ENCODE data around the gene NDN. TPM values are rescaled to one million over a fixed set of nuclear protein-coding genes. Genes with fewer than 3 reads are reported as not detected.
"Not testable (repeated sequence)": the region's sequence is repeated elsewhere in the genome, so short reads cannot be mapped to it uniquely, and the experiment has no call there.

Gene NDN
- polyA plus RNA-seq, 3 donors, result 0.56 to 4.3 (median 0.56) TPM

DNA sequence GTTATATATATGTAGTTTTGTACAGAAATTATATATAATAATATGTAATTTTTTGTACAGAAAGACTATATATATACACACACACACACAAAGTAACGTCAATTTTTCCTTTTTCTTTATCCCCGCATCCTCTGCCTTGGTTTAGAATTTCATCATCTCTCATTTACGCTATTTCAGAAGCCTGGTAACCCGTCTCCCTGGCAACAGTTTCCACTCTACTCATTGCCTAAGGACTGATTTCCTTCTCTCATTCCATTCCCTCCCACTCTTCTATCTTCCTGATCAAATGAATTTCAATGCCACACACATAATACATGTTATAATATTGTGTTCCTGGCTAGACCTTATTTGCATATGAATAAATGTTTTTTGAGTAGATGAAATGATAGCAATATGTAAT, 47.8 kb upstream of the NDN start:
- peaks cover 0 to 9% of the 10 kb centered on the region in 2 donors for H3K9me3 ChIP-seq (replicated peaks in 1 of 2; ENCODE audit: control insufficient read depth in 1 of 2, insufficient read depth in 1 of 2, low read length in 2 of 2)
- H3K4me3 ChIP-seq (replicated peaks in 1 of 3; ENCODE audit: low read depth in 2 of 3, low read length in 3 of 3), result no peak overlapping the region
- Mint-ChIP-seq H3K4me3 (no peak overlapping the region), H3K27ac (no peak overlapping the region), H3K27me3 (ENCODE audit: low read depth in 3 of 3) (peaks cover 0 to under 1% (median 0%) of the 10 kb centered on the region in 3 donors), H3K9me3 (peaks cover 2 to 20% (median 13%) of the 10 kb centered on the region in 7 donors), H3K36me3 (no peaks in the 10 kb centered on the region), H3K4me1 (no peaks in the 10 kb centered on the region)
- no peaks in the 10 kb centered on the region for H3K4me1 ChIP-seq (ENCODE audit: control insufficient read depth in 1 of 2, insufficient read depth in 2 of 2, low read length in 2 of 2)
- H3K36me3 ChIP-seq (replicated peaks in 1 of 2; ENCODE audit: control insufficient read depth in 1 of 2, insufficient read depth in 2 of 2, low read length in 2 of 2), result no peaks in the 10 kb centered on the region
- no peaks in the 10 kb centered on the region for H3K27me3 ChIP-seq (ENCODE audit: control insufficient read depth in 2 of 2, insufficient read depth in 2 of 2, low read length in 2 of 2)
- H3K4me2 ChIP-seq (replicated peaks; ENCODE audit: extremely low read depth, low read length, poor library complexity, severe bottlenecking), result no peak overlapping the region
- TF ChIP-seq, protein P1, sequence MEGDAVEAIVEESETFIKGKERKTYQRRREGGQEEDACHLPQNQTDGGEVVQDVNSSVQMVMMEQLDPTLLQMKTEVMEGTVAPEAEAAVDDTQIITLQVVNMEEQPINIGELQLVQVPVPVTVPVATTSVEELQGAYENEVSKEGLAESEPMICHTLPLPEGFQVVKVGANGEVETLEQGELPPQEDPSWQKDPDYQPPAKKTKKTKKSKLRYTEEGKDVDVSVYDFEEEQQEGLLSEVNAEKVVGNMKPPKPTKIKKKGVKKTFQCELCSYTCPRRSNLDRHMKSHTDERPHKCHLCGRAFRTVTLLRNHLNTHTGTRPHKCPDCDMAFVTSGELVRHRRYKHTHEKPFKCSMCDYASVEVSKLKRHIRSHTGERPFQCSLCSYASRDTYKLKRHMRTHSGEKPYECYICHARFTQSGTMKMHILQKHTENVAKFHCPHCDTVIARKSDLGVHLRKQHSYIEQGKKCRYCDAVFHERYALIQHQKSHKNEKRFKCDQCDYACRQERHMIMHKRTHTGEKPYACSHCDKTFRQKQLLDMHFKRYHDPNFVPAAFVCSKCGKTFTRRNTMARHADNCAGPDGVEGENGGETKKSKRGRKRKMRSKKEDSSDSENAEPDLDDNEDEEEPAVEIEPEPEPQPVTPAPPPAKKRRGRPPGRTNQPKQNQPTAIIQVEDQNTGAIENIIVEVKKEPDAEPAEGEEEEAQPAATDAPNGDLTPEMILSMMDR (IDR thresholded peaks at IDR 0.05), result no peak
- WGBS (ENCODE audit: insufficient coverage), result 60% methylated on average over 1 of the region's 4 CpGs
- no peaks in the 10 kb centered on the region for H4K20me1 ChIP-seq (ENCODE audit: insufficient read depth, low read length)
- intact Hi-C loops (cut with micrococcal nuclease), result no loop called here
- no peak overlapping the region for H3K27ac ChIP-seq (ENCODE audit: low read depth in 1 of 2, low read length in 2 of 2)
- H2AFZ ChIP-seq (ENCODE audit: insufficient read depth, low read depth, low read length, poor library complexity, severe bottlenecking), result no peak overlapping the region
- H3K9ac ChIP-seq (ENCODE audit: insufficient read depth, low read length, poor library complexity, severe bottlenecking), result no peak overlapping the region
- no peaks in the 10 kb centered on the region for H3K79me2 ChIP-seq (ENCODE audit: insufficient read depth, low read length)
- DNase-seq, result no peak

DNA sequence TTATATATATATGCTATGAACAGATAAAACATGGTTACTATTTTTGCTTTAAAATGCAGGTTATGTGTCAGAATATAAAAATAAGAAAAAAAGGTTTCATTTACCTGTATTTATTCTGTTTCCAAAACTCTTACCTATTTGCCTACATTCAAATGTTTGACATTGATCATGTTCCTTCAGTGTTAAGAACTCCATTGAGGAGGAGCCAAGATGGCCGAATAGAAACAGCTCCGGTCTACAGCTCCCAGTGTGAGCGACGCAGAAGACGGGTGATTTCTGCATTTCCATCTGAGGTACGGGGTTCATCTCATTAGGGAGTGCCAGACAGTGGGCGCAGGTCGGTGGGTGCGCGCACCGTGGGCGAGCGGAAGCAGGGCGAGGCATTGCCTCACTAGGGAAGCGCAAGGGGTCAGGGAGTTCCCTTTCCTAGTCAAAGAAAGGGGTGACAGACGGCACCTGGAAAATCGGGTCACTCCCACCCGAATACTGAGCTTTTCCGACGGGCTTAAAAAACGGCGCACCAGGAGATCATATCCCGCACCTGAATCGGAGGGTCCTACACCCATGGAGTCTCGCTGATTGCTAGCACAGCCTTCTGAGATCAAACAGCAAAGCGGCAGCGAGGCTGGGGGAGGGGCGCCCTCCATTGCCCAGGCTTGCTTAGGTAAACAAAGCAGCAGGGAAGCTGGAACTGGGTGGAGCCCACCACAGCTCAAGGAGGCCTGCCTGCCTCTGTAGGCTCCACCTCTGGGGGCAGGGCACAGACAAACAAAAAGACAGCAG, 27.0 kb upstream of the NDN start:
- H3K27ac Mint-ChIP-seq, result peak overlapping the region in 1 of 7 donors; percentile 37
- H3K4me2 ChIP-seq (replicated peaks; ENCODE audit: extremely low read depth, low read length, poor library complexity, severe bottlenecking); H3K79me2 ChIP-seq (ENCODE audit: insufficient read depth, low read length); H2AFZ ChIP-seq (ENCODE audit: insufficient read depth, low read depth, low read length, poor library complexity, severe bottlenecking); H3K27me3 Mint-ChIP-seq (ENCODE audit: low read depth in 3 of 3); H3K36me3 ChIP-seq (replicated peaks in 1 of 2; ENCODE audit: control insufficient read depth in 1 of 2, insufficient read depth in 2 of 2, low read length in 2 of 2); H4K20me1 ChIP-seq (ENCODE audit: insufficient read depth, low read length); intact Hi-C loops (cut with micrococcal nuclease); H3K9ac ChIP-seq (ENCODE audit: insufficient read depth, low read length, poor library complexity, severe bottlenecking); H3K4me1 Mint-ChIP-seq; H3K4me3 ChIP-seq (replicated peaks in 1 of 3; ENCODE audit: low read depth in 2 of 3, low read length in 3 of 3); DNase-seq; H3K27me3 ChIP-seq (ENCODE audit: control insufficient read depth in 2 of 2, insufficient read depth in 2 of 2, low read length in 2 of 2); H3K27ac ChIP-seq (ENCODE audit: low read depth in 1 of 2, low read length in 2 of 2); H3K4me1 ChIP-seq (ENCODE audit: control insufficient read depth in 1 of 2, insufficient read depth in 2 of 2, low read length in 2 of 2); H3K36me3 Mint-ChIP-seq; H3K4me3 Mint-ChIP-seq: not testable (repeated sequence)
- H3K9me3 Mint-ChIP-seq, result peaks cover 5 to 37% (median 16%) of the 10 kb centered on the region in 7 donors
- WGBS (ENCODE audit: insufficient coverage), result 84% methylated on average over 23 of the region's 28 CpGs
- peaks cover 29 to 30% of the 10 kb centered on the region in 2 donors for H3K9me3 ChIP-seq (replicated peaks in 1 of 2; ENCODE audit: control insufficient read depth in 1 of 2, insufficient read depth in 1 of 2, low read length in 2 of 2)
